Mesodermal cell (in vitro differentiated cells): ENCODE measurements around the gene ZMIZ1.

Source experiments
- H3K27ac ChIP-seq: 2 replicates; pipeline ENCODE4 v1.7.0; 2013; ENCODE audit warnings: mild to moderate bottlenecking, low read depth, low read length, moderate library complexity; ENCODE audit not compliant: severe bottlenecking
- H3K36me3 ChIP-seq: 2 replicates; pipeline ENCODE4 v1.7.1; 2013; ENCODE audit warnings: mild to moderate bottlenecking, low read length, moderate library complexity; ENCODE audit not compliant: control insufficient read depth, insufficient read depth
- H3K4me1 ChIP-seq: one replicate; pipeline ENCODE4 v1.7.1; 2013; ENCODE audit warnings: mild to moderate bottlenecking, low read length; ENCODE audit not compliant: insufficient read depth, control insufficient read depth, poor library complexity, severe bottlenecking
- H3K4me3 ChIP-seq: 2 replicates; pipeline ENCODE4 v1.7.0; 2013; ENCODE audit warnings: low read length, control low read depth, mild to moderate bottlenecking; ENCODE audit not compliant: insufficient read depth, poor library complexity, severe bottlenecking; ENCODE audit errors: extremely low read depth
- H3K9me3 ChIP-seq: 2 replicates; pipeline ENCODE4 v1.7.1; 2013; ENCODE audit warnings: mild to moderate bottlenecking, low read length, moderate library complexity; ENCODE audit not compliant: control insufficient read depth
- WGBS, 2 experiments: methylation state at CpG; one replicate each; pipeline ENCODE4 v1.1.5; 2013; ENCODE audit warnings: missing lambda C conversion rate in 2 of 2; ENCODE audit not compliant: insufficient coverage in 2 of 2; 5-methylcytosine and 5-hydroxymethylcytosine counted together

Gene ZMIZ1

GRCh38 chr10:79069325-79070080, 737 bp downstream of the ZMIZ1 start:
- Histone ChIP-seq H3K36me3 (peaks cover 7% of the 10 kb centered on the region), H3K27ac (peak overlapping the region; percentile 84), H3K4me1 (peaks cover 23% of the 10 kb centered on the region), H3K4me3 (peak overlapping the region; percentile 86), H3K9me3 (no peaks in the 10 kb centered on the region)
- WGBS, 2 experiments: 0 to 1% methylated on average over 24 to 35 of the region's 77 CpGs

DNA sequence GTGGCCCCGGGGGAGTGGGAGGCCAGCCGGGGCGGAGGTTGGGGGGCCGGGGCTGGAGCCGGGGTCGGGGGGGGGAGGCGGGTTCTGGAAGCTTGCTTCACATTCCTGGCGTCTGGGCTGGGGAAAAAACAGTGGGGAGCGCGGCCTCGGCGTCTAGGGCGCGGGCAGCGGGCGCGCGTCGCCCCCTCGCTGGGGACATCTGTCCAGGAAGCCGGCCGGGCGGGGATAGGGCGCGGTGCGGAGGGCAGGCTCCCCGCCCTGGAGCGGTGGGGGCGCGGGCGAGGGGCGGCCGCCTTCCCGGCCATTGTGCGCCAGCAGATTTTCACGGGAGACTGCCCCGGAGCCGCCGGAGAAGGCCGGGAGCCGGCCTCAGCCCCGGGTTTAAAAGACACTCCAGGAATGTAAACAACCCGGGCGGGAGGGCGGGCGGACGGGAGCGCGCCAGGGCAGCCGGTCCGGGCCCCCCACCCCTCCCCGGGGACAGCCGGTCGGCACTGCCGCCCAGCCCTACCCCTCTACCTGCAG, 1.4 kb downstream of the ZMIZ1 start:
- 0% methylated on average over 30 to 37 of the region's 55 CpGs for WGBS, 2 experiments
- H3K36me3 ChIP-seq: peaks cover 7% of the 10 kb centered on the region
- no peaks in the 10 kb centered on the region for H3K9me3 ChIP-seq
- H3K4me1 ChIP-seq: peaks cover 29% of the 10 kb centered on the region
- peak overlapping the region; percentile 86 for H3K4me3 ChIP-seq
- peak overlapping the region; percentile 84 for H3K27ac ChIP-seq

- Histone ChIP-seq H3K4me1 (peaks cover 31% of the 10 kb centered on the region), H3K9me3 (no peaks in the 10 kb centered on the region), H3K4me3 (peak overlapping the region; percentile 86), H3K36me3 (peaks cover 7% of the 10 kb centered on the region), H3K27ac (peak overlapping the region; percentile 78)
- 0% methylated on average over 16 to 20 of the region's 32 CpGs for WGBS, 2 experiments
Measured at GRCh38 chr10:79070606-79071395, 2.0 kb downstream of the ZMIZ1 start.

GRCh38 chr10:79071396-79071923, 2.7 kb downstream of the ZMIZ1 start:
- no peaks in the 10 kb centered on the region for H3K9me3 ChIP-seq
- WGBS, 2 experiments: 1 to 3% methylated on average over 8 to 10 of the region's 18 CpGs
- H3K27ac ChIP-seq: peak overlapping the region; percentile 78
- peaks cover 9% of the 10 kb centered on the region for H3K36me3 ChIP-seq
- peaks cover 33% of the 10 kb centered on the region for H3K4me1 ChIP-seq
- H3K4me3 ChIP-seq: peak overlapping the region; percentile 86

- Histone ChIP-seq H3K27ac (no peak overlapping the region), H3K4me3 (peak overlapping the region; percentile 86), H3K4me1 (peaks cover 33% of the 10 kb centered on the region), H3K36me3 (peaks cover 13% of the 10 kb centered on the region), H3K9me3 (no peaks in the 10 kb centered on the region)
- 45 to 46% methylated on average over 8 of the region's 8 CpGs for WGBS, 2 experiments
Measured at GRCh38 chr10:79072041-79072441, 3.3 kb downstream of the ZMIZ1 start.

- no peak overlapping the region for H3K27ac ChIP-seq
- H3K9me3 ChIP-seq: no peaks in the 10 kb centered on the region
- H3K4me3 ChIP-seq: no peak overlapping the region
- 94 to 100% methylated on average over 2 to 3 of the region's 4 CpGs for WGBS, 2 experiments
- H3K4me1 ChIP-seq: peaks cover 38% of the 10 kb centered on the region
- peaks cover 19% of the 10 kb centered on the region for H3K36me3 ChIP-seq
Measured at GRCh38 chr10:79072994-79073645, 4.4 kb downstream of the ZMIZ1 start.

DNA sequence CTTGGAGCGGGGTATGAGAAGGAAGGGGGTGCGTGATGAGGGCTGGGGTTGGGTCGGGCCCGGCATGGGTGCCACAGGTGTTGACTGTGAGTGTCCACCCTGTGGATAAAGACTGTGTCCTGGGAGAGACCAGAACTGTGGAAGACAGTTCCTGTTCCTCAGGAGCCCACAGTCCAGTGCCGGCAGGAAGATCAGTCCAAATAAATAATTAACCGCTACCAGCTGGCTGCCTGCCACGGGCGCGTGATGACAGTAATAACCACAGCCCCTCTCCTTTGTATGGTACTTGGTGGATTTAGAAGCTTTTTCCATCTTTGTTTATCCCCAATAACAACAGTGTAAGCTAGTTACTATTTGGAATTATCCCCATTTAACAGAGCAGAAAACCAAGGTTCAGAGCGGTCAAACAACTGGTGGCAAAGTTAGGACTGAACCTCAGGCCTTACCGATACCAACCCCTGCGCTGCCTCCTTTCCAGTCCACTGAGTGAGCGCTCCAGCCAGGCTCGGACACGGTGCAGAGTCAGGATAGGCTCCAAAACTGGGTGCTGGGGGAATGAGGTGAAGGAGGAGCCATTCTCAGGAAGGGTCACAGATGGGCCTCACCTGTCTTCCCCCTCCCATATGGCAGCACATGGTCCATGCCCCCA, 5.1 kb downstream of the ZMIZ1 start:
- H3K4me3 ChIP-seq: no peak overlapping the region
- 92 to 95% methylated on average over 9 to 11 of the region's 15 CpGs for WGBS, 2 experiments
- H3K4me1 ChIP-seq: peaks cover 46% of the 10 kb centered on the region
- H3K36me3 ChIP-seq: peaks cover 23% of the 10 kb centered on the region
- H3K9me3 ChIP-seq: no peaks in the 10 kb centered on the region
- H3K27ac ChIP-seq: no peak overlapping the region

GRCh38 chr10:79074732-79075131, 6.0 kb downstream of the ZMIZ1 start:
- peak overlapping the region; percentile 5 for H3K27ac ChIP-seq
- H3K4me3 ChIP-seq: no peak overlapping the region
- 64 to 96% methylated on average over 2 to 3 of the region's 4 CpGs for WGBS, 2 experiments
- H3K4me1 ChIP-seq: peaks cover 54% of the 10 kb centered on the region
- H3K36me3 ChIP-seq: peaks cover 27% of the 10 kb centered on the region
- no peaks in the 10 kb centered on the region for H3K9me3 ChIP-seq

GRCh38 chr10:79075418-79075817, 6.7 kb downstream of the ZMIZ1 start:
- Histone ChIP-seq H3K27ac (no peak overlapping the region), H3K4me1 (peaks cover 59% of the 10 kb centered on the region), H3K36me3 (peaks cover 27% of the 10 kb centered on the region), H3K9me3 (no peaks in the 10 kb centered on the region), H3K4me3 (no peak overlapping the region)
- WGBS, 2 experiments: 81 to 94% methylated on average over 2 of the region's 3 CpGs
